GM12878 (cell line): ENCODE results near the gene TH. TPM values are rescaled to one million over a fixed set of nuclear protein-coding genes. Genes with fewer than 3 reads are reported as not detected.

Source experiments
- ATAC-seq: fragments of 200-7000 bp; cut with Tn5 transposase; 3 replicates; pipeline ENCODE4 v1.9.1; 2020; ENCODE audit warnings: mild to moderate bottlenecking, moderate library complexity
- BruUV-seq: library from RNA; stranded (reverse); fragments of 400-500 nt; replicated peaks from 2 replicates; lab custom pipeline; 2021; lab: Mats Ljungman, UMichigan
- CTCF ChIA-PET: fragments of 300-600 bp; sonication (Branson Sonifier 250); formaldehyde crosslinking; extraction: SDS; loops from one replicate; lab custom pipeline; 2021; ENCODE audit warnings: inconsistent platforms; lab: Yijun Ruan, JAX
- POLR2A ChIA-PET: fragments of 350-600 bp; formaldehyde crosslinking; extraction: SDS; loops from one replicate; lab custom pipeline; 2021; ENCODE audit warnings: inconsistent platforms; lab: Charles Lee
- RAD21 ChIA-PET: fragments of 300-600 bp; sonication (Branson Sonifier 250); formaldehyde crosslinking; loops from one replicate; lab custom pipeline; 2023; ENCODE audit warnings: antibody characterized with exemption; ENCODE audit not compliant: unreplicated experiment; lab: Charles Lee
- SMC1A ChIA-PET: fragments of 300-600 bp; sonication (Branson Sonifier 250); formaldehyde crosslinking; loops from one replicate; lab custom pipeline; 2023; ENCODE audit not compliant: unreplicated experiment, uncharacterized antibody; lab: Charles Lee
- DNase-seq: peaks from one replicate; pipeline ENCODE4 v3.0.0-alpha.2; 2011; ENCODE audit warnings: low read depth, low spot score
- FAIRE-seq: peaks from 3 replicates; lab custom pipeline; 2011; peaks lifted over from hg19 to GRCh38; lab: Jason Lieb, UNC
- H2AFZ ChIP-seq: 2 replicates; pipeline ENCODE4 v1.6.0; 2011; ENCODE audit warnings: low read depth, low read length, control low read depth; ENCODE audit not compliant: control insufficient read depth
- H3K27ac ChIP-seq: 2 replicates; pipeline ENCODE4 v1.5.1; 2011; ENCODE audit warnings: control low read depth; ENCODE audit not compliant: control insufficient read depth, insufficient read depth
- H3K27me3 ChIP-seq, 2 experiments: replicated peaks in 1 of 2; 2 replicates each; pipeline versions ENCODE4 v1.6.0 to v1.6.1; 2011; ENCODE audit warnings: low read length in 1 of 2; ENCODE audit not compliant: control insufficient read depth in 2 of 2, insufficient read depth in 2 of 2
- H3K36me3 ChIP-seq, 2 experiments: 2 replicates each; pipeline ENCODE4 v1.5.1; 2011; ENCODE audit warnings: low read length in 1 of 2; ENCODE audit not compliant: control insufficient read depth in 2 of 2, insufficient read depth in 2 of 2
- H3K4me1 ChIP-seq: 2 replicates; pipeline ENCODE4 v1.6.1; 2011; ENCODE audit warnings: mild to moderate bottlenecking, low read length, moderate library complexity, mixed read lengths; ENCODE audit not compliant: control insufficient read depth, insufficient read depth
- H3K4me2 ChIP-seq: 2 replicates; pipeline ENCODE4 v1.6.0; 2011; ENCODE audit warnings: control low read depth; ENCODE audit not compliant: control insufficient read depth, insufficient read depth
- H3K4me3 ChIP-seq: fragments of 200-600 bp; sonication (generic); 2 replicates; pipeline ENCODE4 v1.5.1; 2016
- H3K79me2 ChIP-seq: 2 replicates; pipeline ENCODE4 v1.6.0; 2011; ENCODE audit warnings: low read length; ENCODE audit not compliant: control insufficient read depth, insufficient read depth
- H3K9ac ChIP-seq: 2 replicates; pipeline ENCODE4 v1.8.0; 2011; ENCODE audit warnings: low read length, control low read depth, mixed read lengths; ENCODE audit not compliant: control insufficient read depth, insufficient read depth
- H3K9me3 ChIP-seq: replicated peaks from 3 replicates; pipeline ENCODE4 v1.5.1; 2011; ENCODE audit warnings: mild to moderate bottlenecking, low read length; ENCODE audit not compliant: control insufficient read depth, insufficient read depth
- H4K20me1 ChIP-seq: 2 replicates; pipeline ENCODE4 v1.6.0; 2011; ENCODE audit not compliant: control insufficient read depth, insufficient read depth
- CHD1 ChIP-seq: IDR thresholded peaks from 2 replicates; pipeline ENCODE4 v1.6.1; 2012; ENCODE audit warnings: low read depth, low read length, improper control_type of control experiment
- CREM ChIP-seq: IDR thresholded peaks from 2 replicates; pipeline ENCODE4 v1.6.1; 2014; ENCODE audit warnings: antibody characterized with exemption, low read depth
- MEF2A ChIP-seq: IDR thresholded peaks from 2 replicates; pipeline ENCODE4 v1.6.1; 2011; ENCODE audit warnings: low read depth, mild to moderate bottlenecking, low read length, moderate library complexity; ENCODE audit not compliant: insufficient read depth
- MEF2B ChIP-seq: fragments of 450-650 bp; IDR thresholded peaks from 2 replicates; pipeline ENCODE4 v1.6.1; 2018; ENCODE audit warnings: mild to moderate bottlenecking, moderate library complexity; ENCODE audit not compliant: partially characterized antibody, poor library complexity, severe bottlenecking
- MYB ChIP-seq: fragments of 150-350 bp; IDR thresholded peaks from 2 replicates; pipeline ENCODE4 v1.6.1; 2014; ENCODE audit warnings: mild to moderate bottlenecking, low read depth, low read length, borderline replicate concordance
- NR2C2 ChIP-seq: IDR thresholded peaks from 2 replicates; pipeline ENCODE4 v1.6.1; 2011; ENCODE audit warnings: borderline replicate concordance, low read depth; ENCODE audit not compliant: control insufficient read depth, insufficient read length
- PRDM15 ChIP-seq: fragments of 450-650 bp; formaldehyde crosslinking; IDR thresholded peaks from 2 replicates; pipeline ENCODE4 v1.4.0; 2020; ENCODE audit warnings: mild to moderate bottlenecking, moderate library complexity
- RAD21 ChIP-seq: IDR thresholded peaks from 2 replicates; pipeline ENCODE4 v1.6.1; 2011; ENCODE audit warnings: mild to moderate bottlenecking, low read depth, low read length, moderate library complexity; ENCODE audit not compliant: insufficient read depth
- SMAD5 ChIP-seq: IDR thresholded peaks from 2 replicates; pipeline ENCODE4 v1.6.1; 2016; ENCODE audit warnings: antibody characterized with exemption, low read depth
- TARDBP ChIP-seq: IDR thresholded peaks from 2 replicates; pipeline ENCODE4 v1.6.1; 2016; ENCODE audit warnings: borderline replicate concordance
- ZNF592 ChIP-seq: fragments of 450-650 bp; IDR thresholded peaks from 2 replicates; pipeline ENCODE4 v1.6.1; 2017; ENCODE audit warnings: mild to moderate bottlenecking, moderate library complexity
- ZSCAN29 ChIP-seq: fragments of 450-650 bp; IDR thresholded peaks from 2 replicates; pipeline ENCODE4 v1.6.1; 2017; ENCODE audit warnings: mild to moderate bottlenecking, moderate library complexity
- WGBS: methylation state at CpG from one replicate; pipeline ENCODE4 v1.1.6; 2016; ENCODE audit warnings: low lambda C conversion rate; ENCODE audit not compliant: insufficient replicate concordance, insufficient coverage; ENCODE audit errors: missing lambda C conversion rate; 5-methylcytosine and 5-hydroxymethylcytosine counted together
- in situ Hi-C: fragments of 300-500 bp; cut with MboI; formaldehyde crosslinking; loops from 9 replicates; pipeline ENCODE4 v1.14.3; 2018; ENCODE audit warnings: mixed read lengths
- intact Hi-C: fragments of 100-400 bp; cut with micrococcal nuclease; formaldehyde crosslinking; loops from one replicate; pipeline ENCODE4 v1.14.2; 2022; ENCODE audit not compliant: unreplicated experiment
- polyA plus RNA-seq, 11 experiments: library from polyadenylated mRNA; depleted of rRNA in 4 of 11; unstranded in 6 of 11; stranded (reverse) in 5 of 11; fragments of >200 nt; fragmentation: Nextera tagmentation in 4 of 11; fragmentation: Illumina TruSeq in 1 of 11; extraction: Ambion mirVana in 4 of 11; extraction: Trizol in 1 of 11; gene quantifications; 1 replicate in 1 of 11; 2 replicates in 10 of 11; pipeline versions ENCODE4 v1.2.1 to v1.2.3, GENCODE V29; 2011 to 2016; ENCODE audit warnings: inconsistent platforms in 2 of 11, missing spikeins in 2 of 11, low read depth in 1 of 11
- total RNA-seq, 4 experiments: library from RNA; depleted of rRNA in 3 of 4; stranded (reverse); fragments of >200 nt in 3 of 4; fragmentation: Illumina TruSeq in 1 of 4; extraction: Trizol in 1 of 4; gene quantifications; 2 replicates each; pipeline versions ENCODE4 v1.2.1 to v1.2.3, GENCODE V29; 2013 to 2021
- TF ChIP-seq, protein P1 (sequence below): IDR thresholded peaks from 2 replicates; pipeline ENCODE4 v1.6.1; 2011; ENCODE audit warnings: low read depth, mild to moderate bottlenecking, low read length, moderate library complexity, borderline replicate concordance; ENCODE audit errors: extremely low read depth

TH gene
- total and polyA plus RNA-seq, 10 of the 15 experiments (the other 5 are each of a cell fraction or from before 2014, with no cell fraction given): not detected

DNA sequence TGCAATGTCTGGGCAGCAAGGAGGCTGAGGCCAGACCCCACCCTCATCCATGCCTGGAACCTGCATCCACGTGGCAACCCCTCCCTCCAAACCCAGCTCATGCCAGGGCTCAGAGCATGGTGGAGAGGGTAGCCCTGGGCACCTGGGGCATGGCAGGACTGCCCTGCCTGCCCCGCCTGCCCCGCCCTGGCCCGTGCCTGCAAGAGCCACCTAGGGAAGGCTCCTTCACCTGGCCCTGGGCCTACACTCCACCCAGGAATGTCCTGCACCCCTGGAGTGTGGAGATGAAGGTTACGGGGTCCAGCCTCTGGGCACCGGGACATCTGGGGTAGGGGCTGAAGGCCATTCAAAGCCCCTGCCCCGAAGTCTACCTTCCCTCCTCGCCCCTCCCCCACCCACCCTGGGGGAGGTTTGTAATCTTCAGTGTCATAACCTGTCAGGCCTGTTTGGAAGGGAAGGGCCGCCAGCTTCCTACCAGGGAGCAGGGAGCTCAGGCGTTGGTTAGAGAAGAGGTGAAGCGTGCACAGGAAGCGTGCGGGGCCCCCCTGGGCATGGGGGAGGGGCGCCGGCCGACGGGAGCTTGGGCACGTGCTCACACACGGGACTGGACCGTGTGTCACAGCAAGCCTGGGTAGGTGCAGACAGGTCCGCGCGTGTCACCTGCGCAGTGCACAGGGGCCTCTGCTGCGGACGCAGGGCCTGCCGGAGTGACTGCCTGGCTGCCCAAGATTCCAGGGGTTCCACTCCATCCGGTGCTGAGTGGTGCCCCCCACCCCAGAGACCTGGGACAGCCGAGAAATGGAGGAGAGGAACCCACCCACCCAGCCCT, 30.7 kb upstream of the TH start (continued):
- TF ChIP-seq ZNF592 (no peak), ZSCAN29 (no peak), CHD1 (no peak), RAD21 (no peak), NR2C2 (no peak), CREM (no peak)

GRCh38 chr11:2201542-2201941, 29.9 kb upstream of the TH start:
- FAIRE-seq: no peak
- Histone ChIP-seq H3K27ac (no peak overlapping the region), H2AFZ (no peak overlapping the region), H3K9me3 (no peaks in the 10 kb centered on the region), H3K4me1 (no peaks in the 10 kb centered on the region), H3K79me2 (no peaks in the 10 kb centered on the region), H4K20me1 (no peaks in the 10 kb centered on the region), H3K4me2 (no peak overlapping the region), H3K4me3 (no peak overlapping the region), H3K36me3 (no peaks in the 10 kb centered on the region), H3K27me3 (no peaks in the 10 kb centered on the region; a peak in 1 of 4 replicates), H3K9ac (no peak overlapping the region)
- DNase-seq: no peak
- no peak for ATAC-seq
- ChIA-PET RAD21 (no interaction called here), SMC1A (no interaction called here), CTCF (no interaction called here), POLR2A (no interaction called here)
- intact Hi-C loops (no loop called here), in situ Hi-C loops (loop anchor here (5.0 kb wide), 1 partner anchor 216 kb away; no protein-coding TSS in a partner anchor)
- 20% methylated on average over 2 of the region's 2 CpGs for WGBS
- BruUV-seq: no TSS peak
- TF ChIP-seq MEF2B (no peak), MYB (no peak), PRDM15 (no peak), SMAD5 (no peak), MEF2A (no peak), TARDBP (no peak)
- TF ChIP-seq, protein P1, sequence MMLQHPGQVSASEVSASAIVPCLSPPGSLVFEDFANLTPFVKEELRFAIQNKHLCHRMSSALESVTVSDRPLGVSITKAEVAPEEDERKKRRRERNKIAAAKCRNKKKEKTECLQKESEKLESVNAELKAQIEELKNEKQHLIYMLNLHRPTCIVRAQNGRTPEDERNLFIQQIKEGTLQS: no peak
